ENCODE data around the gene HRH1. TPM values are rescaled to one million over a fixed set of nuclear protein-coding genes. Genes with fewer than 3 reads are reported as not detected.

HRH1 gene
- total RNA-seq, 4 donors from 2014 or later, result 2.0 to 9.7 (median 8.0) TPM

DNA sequence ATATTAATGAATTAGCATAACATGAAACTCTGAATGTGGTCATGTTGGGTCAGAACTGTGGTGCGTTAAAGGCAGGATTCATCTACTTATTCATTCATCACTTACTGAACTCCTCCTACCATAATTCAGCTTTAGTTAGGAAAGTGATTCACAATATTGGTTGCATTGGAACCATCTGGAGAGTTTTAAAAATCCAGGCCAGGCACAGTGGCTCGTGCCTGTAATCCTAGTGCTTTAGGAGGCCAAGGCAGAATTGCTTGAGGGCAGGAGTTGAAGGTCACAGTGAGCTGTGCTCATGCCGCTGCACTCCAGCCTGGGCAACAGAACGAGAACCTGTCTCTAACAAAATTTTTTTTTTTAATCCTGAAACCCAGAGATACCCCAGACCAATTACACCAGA, 73.7 kb downstream of the HRH1 start:
- TF ChIP-seq, protein P1, sequence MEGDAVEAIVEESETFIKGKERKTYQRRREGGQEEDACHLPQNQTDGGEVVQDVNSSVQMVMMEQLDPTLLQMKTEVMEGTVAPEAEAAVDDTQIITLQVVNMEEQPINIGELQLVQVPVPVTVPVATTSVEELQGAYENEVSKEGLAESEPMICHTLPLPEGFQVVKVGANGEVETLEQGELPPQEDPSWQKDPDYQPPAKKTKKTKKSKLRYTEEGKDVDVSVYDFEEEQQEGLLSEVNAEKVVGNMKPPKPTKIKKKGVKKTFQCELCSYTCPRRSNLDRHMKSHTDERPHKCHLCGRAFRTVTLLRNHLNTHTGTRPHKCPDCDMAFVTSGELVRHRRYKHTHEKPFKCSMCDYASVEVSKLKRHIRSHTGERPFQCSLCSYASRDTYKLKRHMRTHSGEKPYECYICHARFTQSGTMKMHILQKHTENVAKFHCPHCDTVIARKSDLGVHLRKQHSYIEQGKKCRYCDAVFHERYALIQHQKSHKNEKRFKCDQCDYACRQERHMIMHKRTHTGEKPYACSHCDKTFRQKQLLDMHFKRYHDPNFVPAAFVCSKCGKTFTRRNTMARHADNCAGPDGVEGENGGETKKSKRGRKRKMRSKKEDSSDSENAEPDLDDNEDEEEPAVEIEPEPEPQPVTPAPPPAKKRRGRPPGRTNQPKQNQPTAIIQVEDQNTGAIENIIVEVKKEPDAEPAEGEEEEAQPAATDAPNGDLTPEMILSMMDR (IDR thresholded peaks at IDR 0.05), result no peak
- TF ChIP-seq POLR2AphosphoS5 (IDR thresholded peaks at IDR 0.05) (no peak), POLR2A (IDR thresholded peaks at IDR 0.05) (no peak), EP300 (IDR thresholded peaks at IDR 0.05; ENCODE audit: low read depth) (no peak)
- Histone ChIP-seq H3K4me3 (no peak overlapping the region), H3K27me3 (no peaks in the 10 kb centered on the region), H3K36me3 (no peaks in the 10 kb centered on the region), H3K4me1 (peaks cover 3 to 31% (median 14%) of the 10 kb centered on the region in 4 donors), H3K9me3 (no peaks in the 10 kb centered on the region), H3K27ac (no peak overlapping the region)
- DNase-seq, result no peak
- in situ Hi-C loops (cut with MboI; ENCODE audit: low pct_ligation_motif_present in 1 of 4, low pct_unique_long_range_greater_than_20kb in 1 of 4, low sequenced_read_pairs in 3 of 4) (loop anchor here in 2 of 4 donors (25.0 kb wide), 2 partner anchors 109 to 434 kb away; no protein-coding TSS in a partner anchor), intact Hi-C loops (cut with DNase I; ENCODE audit: low total_unique reads) (no loop called here)
- 70 to 80% methylated on average over 2 to 4 of the region's 4 CpGs for WGBS, 2 donors (ENCODE audit: low coverage in 1 of 2)

DNA sequence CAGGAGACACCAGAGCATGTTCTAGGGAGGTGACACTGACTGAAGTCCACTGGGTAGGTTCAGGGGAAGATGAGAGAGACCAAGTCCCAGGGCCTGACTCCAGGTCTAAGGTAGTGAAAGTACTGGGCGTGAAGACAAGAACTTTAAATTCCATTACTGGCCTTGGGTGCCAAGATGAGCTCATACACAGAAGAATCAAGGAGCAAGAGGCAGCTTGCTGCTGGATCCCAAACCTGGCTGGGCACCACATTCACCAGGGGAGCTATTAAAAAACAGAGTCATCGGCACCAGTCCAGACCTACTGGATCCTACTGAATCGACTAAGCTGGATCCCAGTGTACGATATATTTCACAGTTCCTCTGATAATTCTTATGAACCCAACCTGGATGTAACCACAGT, 75.8 kb downstream of the HRH1 start:
- Histone ChIP-seq H3K9me3 (no peaks in the 10 kb centered on the region), H3K4me1 (peaks cover 3 to 18% (median 9%) of the 10 kb centered on the region in 4 donors), H3K36me3 (no peaks in the 10 kb centered on the region), H3K27ac (no peak overlapping the region), H3K27me3 (no peaks in the 10 kb centered on the region), H3K4me3 (no peak overlapping the region)
- TF ChIP-seq, protein P1 (IDR thresholded peaks at IDR 0.05), result no peak
- no peak for TF ChIP-seq POLR2A (IDR thresholded peaks at IDR 0.05)
- no peak for TF ChIP-seq EP300 (IDR thresholded peaks at IDR 0.05; ENCODE audit: low read depth)
- no peak for TF ChIP-seq POLR2AphosphoS5 (IDR thresholded peaks at IDR 0.05)
- WGBS, 2 donors (ENCODE audit: low coverage in 1 of 2), result 40 to 93% methylated on average over 1 to 4 of the region's 4 CpGs
- in situ Hi-C loops (cut with MboI; ENCODE audit: low pct_ligation_motif_present in 1 of 4, low pct_unique_long_range_greater_than_20kb in 1 of 4, low sequenced_read_pairs in 3 of 4) (loop anchor here in 2 of 4 donors (10.0 to 25.0 kb wide), 3 partner anchors 105 to 432 kb away; no protein-coding TSS in a partner anchor), intact Hi-C loops (cut with DNase I; ENCODE audit: low total_unique reads) (no loop called here)
- DNase-seq, result no peak

DNA sequence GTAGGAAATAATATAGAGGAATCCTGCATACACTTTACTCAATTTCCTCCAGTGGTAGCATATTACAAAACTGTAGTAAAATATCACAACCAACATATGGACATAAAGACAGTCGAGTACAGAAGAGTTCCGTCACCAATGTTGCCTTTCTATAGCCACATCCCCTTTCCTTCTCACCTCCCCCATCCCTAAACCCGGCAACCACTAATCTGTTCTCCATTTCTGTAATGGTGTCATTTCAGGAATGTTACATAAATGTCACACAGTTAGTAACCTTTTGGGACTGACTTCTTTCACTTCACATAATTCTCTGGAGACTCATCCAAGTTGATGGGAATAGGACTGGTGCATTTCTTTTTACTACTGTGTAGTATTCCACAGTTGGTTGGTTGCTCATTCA, 76.5 kb downstream of the HRH1 start:
- WGBS, 2 donors (ENCODE audit: low coverage in 1 of 2), result 44 to 61% methylated on average over 3 of the region's 3 CpGs
- intact Hi-C loops (cut with DNase I; ENCODE audit: low total_unique reads) (no loop called here), in situ Hi-C loops (cut with MboI; ENCODE audit: low pct_ligation_motif_present in 1 of 4, low pct_unique_long_range_greater_than_20kb in 1 of 4, low sequenced_read_pairs in 3 of 4) (loop anchor here in 2 of 4 donors (10.0 to 25.0 kb wide), 3 partner anchors 104 to 431 kb away; no protein-coding TSS in a partner anchor)
- Histone ChIP-seq H3K27me3 (no peaks in the 10 kb centered on the region), H3K4me3 (no peak overlapping the region), H3K36me3 (no peaks in the 10 kb centered on the region), H3K4me1 (peaks cover 3 to 16% (median 8%) of the 10 kb centered on the region in 4 donors), H3K27ac (no peak overlapping the region), H3K9me3 (no peaks in the 10 kb centered on the region)
- no peak for TF ChIP-seq POLR2A (IDR thresholded peaks at IDR 0.05)
- TF ChIP-seq, protein P1 (IDR thresholded peaks at IDR 0.05), result no peak
- TF ChIP-seq POLR2AphosphoS5 (IDR thresholded peaks at IDR 0.05), result no peak
- TF ChIP-seq EP300 (IDR thresholded peaks at IDR 0.05; ENCODE audit: low read depth), result no peak
- no peak for DNase-seq

DNA sequence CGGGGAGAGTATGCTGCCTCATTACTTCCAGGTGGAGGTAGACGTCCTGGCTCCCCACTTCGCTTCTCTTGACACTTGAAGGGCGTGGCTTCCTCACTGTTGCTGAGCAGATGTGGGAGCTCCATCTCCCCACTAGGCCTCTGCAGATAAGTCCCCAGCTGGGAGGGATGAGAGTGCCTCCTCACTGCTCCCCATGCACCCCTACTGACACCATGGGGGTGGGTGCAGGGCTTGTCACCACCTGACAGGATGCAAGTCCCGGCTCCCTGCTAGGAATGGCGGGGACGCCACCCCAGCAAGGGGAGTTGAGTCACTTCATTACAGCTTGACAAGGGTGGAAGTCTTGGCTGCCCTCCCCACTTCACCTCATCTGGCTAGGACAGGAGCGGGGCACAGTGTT, 81.1 kb downstream of the HRH1 start:
- in situ Hi-C loops (cut with MboI; ENCODE audit: low pct_ligation_motif_present in 1 of 4, low pct_unique_long_range_greater_than_20kb in 1 of 4, low sequenced_read_pairs in 3 of 4), result loop anchor here in 2 of 4 donors (10.0 to 25.0 kb wide), 3 partner anchors 99 to 427 kb away; no protein-coding TSS in a partner anchor
- intact Hi-C loops (cut with DNase I; ENCODE audit: low total_unique reads), result no loop called here
- Histone ChIP-seq H3K4me1 (peaks cover 0 to 4% (median 0%) of the 10 kb centered on the region in 4 donors), H3K4me3 (no peak overlapping the region), H3K27ac (no peak overlapping the region), H3K27me3 (no peaks in the 10 kb centered on the region), H3K36me3 (no peaks in the 10 kb centered on the region), H3K9me3 (no peaks in the 10 kb centered on the region)
- TF ChIP-seq EP300 (IDR thresholded peaks at IDR 0.05; ENCODE audit: low read depth), result no peak
- no peak for DNase-seq
- 84 to 86% methylated on average over 1 to 8 of the region's 8 CpGs for WGBS, 2 donors (ENCODE audit: low coverage in 1 of 2)
